HG03139 (cell line): Measurements from ENCODE around the gene AP4M1.

ENCODE experiments used
- ATAC-seq: cut with Tn5 transposase; IDR thresholded peaks from one replicate; pipeline ENCODE4 v1.9.1; 2021; ENCODE audit not compliant: unreplicated experiment

The AP4M1 gene

GRCh38 chr7:100107125-100107737 is 5.8 kb downstream of the AP4M1 start:
- ATAC-seq = no peak

- ATAC-seq = no peak
Observed at GRCh38 chr7:100107890-100108289, 6.4 kb downstream of the AP4M1 start.

- no peak for ATAC-seq
Observed at GRCh38 chr7:100109521-100110163, 8.2 kb downstream of the AP4M1 start.

GRCh38 chr7:100111156-100111555 is 9.7 kb downstream of the AP4M1 start:
- no peak for ATAC-seq

GRCh38 chr7:100111914-100112313 is 10.5 kb downstream of the AP4M1 start:
- no peak for ATAC-seq

DNA sequence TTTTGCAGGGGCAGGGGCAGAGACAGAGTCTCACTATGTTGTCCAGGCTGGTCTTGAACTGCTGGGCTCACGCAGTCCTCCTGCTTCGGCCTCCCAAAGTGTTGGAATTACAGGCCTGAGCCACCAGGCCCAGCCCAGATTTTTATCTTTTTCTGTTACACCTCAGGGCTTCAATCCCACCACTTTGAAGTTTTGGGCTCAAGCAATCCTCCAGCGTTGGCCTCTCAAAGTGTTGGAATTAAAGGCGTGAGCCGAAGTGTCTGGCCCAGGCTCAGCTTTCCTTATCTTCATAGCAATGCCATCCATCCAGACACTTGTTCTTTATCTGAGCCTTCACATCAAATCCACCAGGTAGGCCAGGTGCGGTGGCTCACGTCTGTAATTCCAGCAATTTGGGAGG is 13.6 kb downstream of the AP4M1 start:
- ATAC-seq = no peak

- ATAC-seq = no peak
Observed at GRCh38 chr7:100118388-100119071, 17.1 kb downstream of the AP4M1 start.

- peak; percentile 62 for ATAC-seq
Observed at GRCh38 chr7:100119072-100119969, 17.9 kb downstream of the AP4M1 start, which contains the start of the genes CNPY4 and TAF6. TSS of gene CNPY4 (plus strand) at chr7:100119634. CDS start at chr7:100119745, 111 bp downstream. TSS of gene TAF6 (minus strand) at chr7:100119358. CDS start at chr7:100114209, 5,149 bp downstream.

GRCh38 chr7:100119970-100120732 is 18.7 kb downstream of the AP4M1 start:
- peak; percentile 14 for ATAC-seq

GRCh38 chr7:100120733-100121036 is 19.2 kb downstream of the AP4M1 start:
- no peak for ATAC-seq

DNA sequence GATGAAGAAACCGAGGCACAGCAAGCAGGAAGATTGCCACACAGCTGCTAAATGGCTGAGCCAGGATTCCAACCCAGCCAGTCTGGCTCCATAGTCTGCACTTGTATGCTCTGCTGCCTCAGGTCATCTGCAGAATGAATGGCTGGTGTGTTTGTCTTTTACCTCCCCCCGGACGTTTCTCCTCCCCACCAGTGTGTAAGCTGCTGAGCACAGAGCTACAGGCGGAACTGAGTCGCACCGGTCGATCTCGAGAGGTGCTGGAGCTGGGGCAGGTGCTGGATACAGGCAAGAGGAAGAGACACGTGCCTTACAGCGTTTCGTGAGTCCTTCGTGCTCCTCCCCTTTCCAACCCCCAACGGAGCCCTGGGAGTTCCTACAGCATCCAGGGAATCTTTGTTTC is 20.6 kb downstream of the AP4M1 start:
- ATAC-seq = no peak

GRCh38 chr7:100122568-100122967 is 21.1 kb downstream of the AP4M1 start:
- no peak for ATAC-seq

GRCh38 chr7:100124301-100125230 is 23.1 kb downstream of the AP4M1 start:
- ATAC-seq = no peak

DNA sequence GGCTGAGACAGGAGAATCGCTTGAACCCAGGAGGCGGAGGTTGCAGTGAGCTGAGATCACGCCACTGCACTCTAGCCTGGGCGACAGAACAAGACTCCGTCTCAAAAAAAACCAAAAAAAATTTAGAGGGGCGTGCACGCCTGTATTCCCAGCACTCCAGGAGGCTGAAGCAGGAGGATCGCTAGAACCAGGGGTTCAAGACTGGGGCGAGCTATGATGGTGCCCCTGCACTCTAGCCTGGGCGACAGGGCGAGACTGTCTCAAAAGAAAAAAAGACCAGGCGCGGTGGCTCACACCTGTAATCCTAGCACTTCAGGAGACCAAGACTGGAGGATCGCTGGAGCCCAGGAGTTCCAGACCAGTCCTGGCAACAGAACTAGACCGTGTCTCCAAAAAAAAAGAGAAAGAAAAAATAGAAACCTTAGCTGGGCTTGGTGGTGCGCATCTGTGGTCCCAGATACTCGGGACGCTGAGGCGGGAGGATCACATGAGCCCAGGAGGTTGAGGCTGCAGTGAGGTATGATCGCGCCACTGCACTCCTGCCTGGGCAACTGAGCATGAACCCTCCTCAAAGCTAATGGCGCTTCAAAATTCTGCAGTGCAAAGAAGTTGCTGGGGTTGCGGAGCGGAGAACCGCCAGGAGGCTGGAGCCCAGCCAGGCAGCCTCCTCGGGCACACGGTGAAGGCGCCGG is 24.9 kb downstream of the AP4M1 start:
- ATAC-seq = peak; percentile 4

GRCh38 chr7:100126931-100127865 is 25.8 kb downstream of the AP4M1 start, which contains the start of gene MBLAC1:
TSS of gene MBLAC1 (plus strand) at chr7:100126967. CDS start at chr7:100127396, 429 bp downstream.
- peak; percentile 51 for ATAC-seq

DNA sequence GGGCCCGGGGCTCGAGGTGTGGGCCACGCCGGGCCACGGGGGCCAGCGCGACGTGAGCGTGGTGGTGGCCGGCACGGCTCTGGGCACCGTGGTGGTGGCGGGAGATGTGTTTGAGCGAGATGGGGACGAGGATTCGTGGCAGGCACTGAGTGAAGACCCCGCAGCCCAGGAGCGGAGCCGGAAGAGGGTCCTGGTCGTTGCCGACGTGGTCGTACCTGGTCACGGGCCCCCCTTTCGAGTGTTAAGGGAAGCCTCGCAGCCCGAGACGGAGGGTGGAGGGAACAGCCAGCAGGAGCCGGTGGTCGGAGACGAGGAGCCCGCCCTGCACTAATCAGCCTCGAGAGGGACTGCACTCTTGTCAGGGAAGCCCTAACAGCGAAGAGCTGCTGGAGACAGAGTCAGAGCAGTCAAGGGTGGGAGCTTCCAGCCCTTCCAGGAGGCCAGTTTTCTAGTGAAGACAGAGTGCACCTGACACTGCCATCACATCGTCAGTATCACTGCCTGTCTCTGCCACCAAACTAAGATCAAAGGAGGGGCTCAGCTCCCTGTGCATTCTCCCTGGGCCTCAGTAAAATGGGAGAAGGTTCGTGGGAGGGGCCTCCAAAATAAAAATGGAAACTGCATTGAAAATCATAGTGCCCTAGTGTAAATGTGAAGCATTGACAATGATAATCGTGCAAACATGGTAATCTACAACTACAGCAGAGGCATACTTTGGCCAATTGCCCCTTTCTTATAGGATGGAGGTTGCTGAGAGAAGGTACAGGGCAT is 26.6 kb downstream of the AP4M1 start:
- no peak for ATAC-seq

- ATAC-seq = no peak
Observed at GRCh38 chr7:100128637-100128963, 27.2 kb downstream of the AP4M1 start.
